DND-41 (cell line): ENCODE data around the gene ITSN2.

ENCODE experiments used
- ATAC-seq: fragments of 200-7000 bp; cut with Tn5 transposase; 3 replicates; pipeline ENCODE4 v1.9.1; 2021; ENCODE audit warnings: low read depth; ENCODE audit not compliant: insufficient read depth
- DNase-seq: peaks from one replicate; pipeline ENCODE4 v3.0.0-alpha.2; 2020
- H2AFZ ChIP-seq: 2 replicates; pipeline ENCODE4 v1.6.0; 2012; ENCODE audit warnings: low read depth, low read length
- H3K27ac ChIP-seq: 2 replicates; pipeline ENCODE4 v1.5.1; 2012; ENCODE audit warnings: low read length, inconsistent platforms
- H3K27me3 ChIP-seq: fragments of 200-600 bp; sonication (generic); 2 replicates; pipeline ENCODE4 v1.6.0; 2012; ENCODE audit warnings: low read length, mild to moderate bottlenecking, inconsistent platforms; ENCODE audit not compliant: insufficient read depth, poor library complexity
- H3K36me3 ChIP-seq: 2 replicates; pipeline ENCODE4 v1.5.1; 2012; ENCODE audit warnings: low read length, inconsistent platforms; ENCODE audit not compliant: insufficient read depth
- H3K4me1 ChIP-seq: 2 replicates; pipeline ENCODE4 v1.5.1; 2012; ENCODE audit warnings: mild to moderate bottlenecking, low read length; ENCODE audit not compliant: insufficient read depth
- H3K4me2 ChIP-seq: 2 replicates; pipeline ENCODE4 v1.6.0; 2012; ENCODE audit warnings: mild to moderate bottlenecking, moderate library complexity, low read length, inconsistent platforms; ENCODE audit not compliant: insufficient read depth
- H3K4me3 ChIP-seq, 2 experiments: fragments of 200-600 bp in 1 of 2; shearing (Covaris generic) in 1 of 2; 2 replicates each; pipeline ENCODE4 v1.5.1; 2012 to 2016; ENCODE audit warnings: inconsistent platforms in 2 of 2, low read length in 2 of 2, mild to moderate bottlenecking in 2 of 2, low read depth in 1 of 2, moderate library complexity in 1 of 2
- H3K79me2 ChIP-seq: 2 replicates; pipeline ENCODE4 v1.6.0; 2012; ENCODE audit warnings: low read length, inconsistent platforms; ENCODE audit not compliant: insufficient read depth
- H3K9ac ChIP-seq: 2 replicates; pipeline ENCODE4 v1.6.0; 2012; ENCODE audit warnings: low read depth, mild to moderate bottlenecking, inconsistent platforms, low read length, moderate library complexity
- H3K9me3 ChIP-seq: 2 replicates; pipeline ENCODE4 v1.5.1; 2012; ENCODE audit warnings: low read length, moderate library complexity, mild to moderate bottlenecking, inconsistent platforms; ENCODE audit not compliant: insufficient read depth, severe bottlenecking
- H4K20me1 ChIP-seq: 2 replicates; pipeline ENCODE4 v1.6.0; 2012; ENCODE audit warnings: low read length; ENCODE audit not compliant: insufficient read depth
- EZH2 ChIP-seq: IDR thresholded peaks from 3 replicates; pipeline ENCODE4 v1.6.1; 2012; ENCODE audit warnings: borderline replicate concordance, low read depth, mild to moderate bottlenecking, moderate library complexity, low read length, inconsistent platforms; ENCODE audit not compliant: severe bottlenecking
- TF ChIP-seq, protein P1 (sequence below): IDR thresholded peaks from 2 replicates; pipeline ENCODE4 v1.5.1; 2012; ENCODE audit warnings: borderline replicate concordance, low read length, moderate library complexity, mild to moderate bottlenecking; ENCODE audit not compliant: poor library complexity, severe bottlenecking; ENCODE audit errors: extremely low read depth

The ITSN2 gene

GRCh38 chr2:24403832-24404212, 43.5 kb upstream of the ITSN2 start:
- H3K9me3 ChIP-seq = no peaks in the 10 kb centered on the region
- H3K4me2 ChIP-seq = no peak overlapping the region
- H3K27me3 ChIP-seq = no peaks in the 10 kb centered on the region
- H3K79me2 ChIP-seq = no peaks in the 10 kb centered on the region
- TF ChIP-seq EZH2 = no peak
- TF ChIP-seq, protein P1, sequence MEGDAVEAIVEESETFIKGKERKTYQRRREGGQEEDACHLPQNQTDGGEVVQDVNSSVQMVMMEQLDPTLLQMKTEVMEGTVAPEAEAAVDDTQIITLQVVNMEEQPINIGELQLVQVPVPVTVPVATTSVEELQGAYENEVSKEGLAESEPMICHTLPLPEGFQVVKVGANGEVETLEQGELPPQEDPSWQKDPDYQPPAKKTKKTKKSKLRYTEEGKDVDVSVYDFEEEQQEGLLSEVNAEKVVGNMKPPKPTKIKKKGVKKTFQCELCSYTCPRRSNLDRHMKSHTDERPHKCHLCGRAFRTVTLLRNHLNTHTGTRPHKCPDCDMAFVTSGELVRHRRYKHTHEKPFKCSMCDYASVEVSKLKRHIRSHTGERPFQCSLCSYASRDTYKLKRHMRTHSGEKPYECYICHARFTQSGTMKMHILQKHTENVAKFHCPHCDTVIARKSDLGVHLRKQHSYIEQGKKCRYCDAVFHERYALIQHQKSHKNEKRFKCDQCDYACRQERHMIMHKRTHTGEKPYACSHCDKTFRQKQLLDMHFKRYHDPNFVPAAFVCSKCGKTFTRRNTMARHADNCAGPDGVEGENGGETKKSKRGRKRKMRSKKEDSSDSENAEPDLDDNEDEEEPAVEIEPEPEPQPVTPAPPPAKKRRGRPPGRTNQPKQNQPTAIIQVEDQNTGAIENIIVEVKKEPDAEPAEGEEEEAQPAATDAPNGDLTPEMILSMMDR = no peak
- H3K36me3 ChIP-seq = no peaks in the 10 kb centered on the region
- no peak overlapping the region for H2AFZ ChIP-seq
- no peak overlapping the region for H3K27ac ChIP-seq
- H4K20me1 ChIP-seq = no peaks in the 10 kb centered on the region
- H3K4me3 ChIP-seq = no peak overlapping the region
- DNase-seq = no peak
- ATAC-seq = no peak
- H3K9ac ChIP-seq = no peak overlapping the region
- no peaks in the 10 kb centered on the region for H3K4me1 ChIP-seq

DNA sequence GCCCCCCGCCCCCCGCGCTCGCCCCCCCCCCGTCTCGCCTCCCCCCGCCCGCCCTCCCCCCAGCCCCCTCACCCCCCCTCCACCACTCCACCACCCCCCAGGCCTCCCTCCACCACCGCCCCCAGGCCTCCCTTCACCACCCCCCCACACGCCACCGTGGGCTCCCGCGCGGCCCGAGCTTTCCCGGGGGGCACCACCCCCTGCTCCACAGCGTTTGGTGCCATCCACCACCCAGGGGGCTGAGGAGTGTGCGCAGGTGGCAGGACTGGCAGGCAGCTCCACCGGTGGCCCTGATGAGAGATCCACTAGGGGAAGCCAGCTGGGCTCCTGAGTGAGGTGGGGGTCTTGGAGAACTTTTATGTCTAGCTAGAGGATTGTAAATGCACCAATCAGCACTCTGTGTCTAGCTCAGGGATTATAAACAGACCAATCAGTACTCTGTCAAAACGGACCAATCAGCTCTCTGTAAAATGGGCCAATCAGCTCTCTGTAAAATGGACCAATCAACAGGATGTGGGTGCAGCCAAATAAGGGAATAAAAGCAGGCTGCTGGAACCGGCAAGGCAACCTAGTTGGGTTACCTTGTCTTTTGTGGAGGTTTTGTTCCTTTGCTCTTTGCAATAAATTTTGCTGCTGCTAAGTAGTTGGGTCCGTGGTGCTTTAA, 43.0 kb upstream of the ITSN2 start:
- Histone ChIP-seq H3K4me1 (no peaks in the 10 kb centered on the region), H4K20me1 (no peaks in the 10 kb centered on the region), H3K4me3 (no peak overlapping the region), H2AFZ (no peak overlapping the region), H3K27ac (no peak overlapping the region), H3K36me3 (no peaks in the 10 kb centered on the region), H3K9ac (no peak overlapping the region), H3K27me3 (no peaks in the 10 kb centered on the region), H3K9me3 (no peaks in the 10 kb centered on the region), H3K79me2 (no peaks in the 10 kb centered on the region), H3K4me2 (no peak overlapping the region)
- no peak for DNase-seq
- TF ChIP-seq, protein P1 = no peak
- no peak for TF ChIP-seq EZH2
- ATAC-seq = no peak

DNA sequence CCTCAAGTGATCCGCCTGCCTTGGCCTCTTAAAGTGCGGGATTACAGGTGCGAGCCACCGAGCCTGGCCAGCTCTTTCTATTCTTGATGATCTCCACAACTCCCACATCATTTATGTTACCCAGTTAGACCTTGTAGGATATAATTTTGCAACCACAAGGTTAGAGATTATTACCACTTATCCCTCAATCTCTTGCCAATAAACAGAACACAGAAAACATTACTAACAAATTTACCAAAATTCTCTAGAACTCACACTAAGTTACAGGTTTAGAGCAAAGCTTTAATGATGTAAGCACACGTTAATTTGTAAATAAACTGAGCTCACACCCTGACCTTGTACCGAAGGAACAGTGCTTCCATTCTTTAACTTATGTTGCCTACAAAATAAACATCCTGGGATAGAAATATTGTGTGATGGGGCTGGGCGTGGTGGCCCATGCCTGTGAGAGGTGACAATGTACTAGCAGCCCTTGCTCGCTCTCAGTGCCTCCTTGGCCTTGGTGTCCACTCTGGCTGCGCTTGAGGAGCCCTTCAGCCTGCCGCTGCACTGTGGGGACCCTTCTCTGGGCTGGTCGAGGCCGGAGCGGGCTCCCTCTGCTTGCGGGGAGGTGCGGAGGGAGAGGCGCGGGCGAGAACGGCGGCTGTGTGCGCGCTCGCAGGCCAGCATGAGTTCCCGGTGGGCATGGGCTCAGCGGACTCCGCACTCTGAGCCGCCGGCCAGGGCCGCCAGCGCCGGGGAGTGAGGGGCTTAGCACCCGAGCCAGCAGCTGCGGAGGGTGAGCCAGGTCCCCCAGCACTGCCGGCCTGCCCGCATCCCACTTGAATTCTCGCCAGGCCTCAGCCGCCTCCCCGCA, 42.1 kb upstream of the ITSN2 start:
- ATAC-seq (no peak), DNase-seq (no peak)
- no peak overlapping the region for H3K4me3 ChIP-seq
- no peak overlapping the region for H3K4me2 ChIP-seq
- H3K27ac ChIP-seq = no peak overlapping the region
- H3K36me3 ChIP-seq = no peaks in the 10 kb centered on the region
- no peaks in the 10 kb centered on the region for H3K9me3 ChIP-seq
- H3K4me1 ChIP-seq = no peaks in the 10 kb centered on the region
- no peak for TF ChIP-seq EZH2
- TF ChIP-seq, protein P1 = no peak
- H2AFZ ChIP-seq = no peak overlapping the region
- H4K20me1 ChIP-seq = no peaks in the 10 kb centered on the region
- H3K9ac ChIP-seq = no peak overlapping the region
- no peaks in the 10 kb centered on the region for H3K79me2 ChIP-seq
- H3K27me3 ChIP-seq = no peaks in the 10 kb centered on the region
